Upper lobe of right lung (tissue), 1 donor: ENCODE results near the gene MCC. TPM values are rescaled to one million over a fixed set of nuclear protein-coding genes. Genes with fewer than 3 reads are reported as not detected.

Experiments
- ATAC-seq: fragments of 200-7000 bp; cut with Tn5 transposase; one replicate; pipeline ENCODE4 v1.9.1; 2020; ENCODE audit warnings: mild to moderate bottlenecking, moderate library complexity
- DNase-seq: peaks from one replicate; pipeline ENCODE4 v3.0.0-alpha.2; 2020
- H3K27ac ChIP-seq: fragments of 200-600 bp; one replicate; pipeline ENCODE4 v1.8.0; 2022
- H3K27me3 ChIP-seq: fragments of 200-600 bp; one replicate; pipeline ENCODE4 v1.8.0; 2022; ENCODE audit warnings: mild to moderate bottlenecking
- H3K36me3 ChIP-seq: fragments of 200-600 bp; one replicate; pipeline ENCODE4 v1.8.0; 2022
- H3K4me1 ChIP-seq: fragments of 200-600 bp; one replicate; pipeline ENCODE4 v1.8.0; 2022
- H3K4me3 ChIP-seq: fragments of 200-600 bp; one replicate; pipeline ENCODE4 v1.8.0; 2022; ENCODE audit warnings: mild to moderate bottlenecking
- H3K9me3 ChIP-seq: fragments of 200-600 bp; one replicate; pipeline ENCODE4 v1.8.0; 2022
- intact Hi-C: fragments of 100-400 bp; cut with DNase I; formaldehyde crosslinking; loops from one replicate; pipeline ENCODE4 v1.11.0; 2022
- total RNA-seq: library from RNA; stranded (reverse); fragmentation: NEBNext Ultra II Directional; extraction: Animal tissue kit (Norgen Biotek cat#: 25700); gene quantifications from one replicate; pipeline ENCODE4 v1.2.1, GENCODE V29; 2021
- TF ChIP-seq, protein P1 (sequence below): fragments of 200-600 bp; IDR thresholded peaks from one replicate; pipeline ENCODE4 v1.8.0; 2022; ENCODE audit warnings: antibody characterized with exemption
- donor health status: DM: no; HTN: yes; CAD: no; lungs with severe emphysema.

MCC gene
- total RNA-seq, 1 donor from 2014 or later: 18.6 TPM

DNA sequence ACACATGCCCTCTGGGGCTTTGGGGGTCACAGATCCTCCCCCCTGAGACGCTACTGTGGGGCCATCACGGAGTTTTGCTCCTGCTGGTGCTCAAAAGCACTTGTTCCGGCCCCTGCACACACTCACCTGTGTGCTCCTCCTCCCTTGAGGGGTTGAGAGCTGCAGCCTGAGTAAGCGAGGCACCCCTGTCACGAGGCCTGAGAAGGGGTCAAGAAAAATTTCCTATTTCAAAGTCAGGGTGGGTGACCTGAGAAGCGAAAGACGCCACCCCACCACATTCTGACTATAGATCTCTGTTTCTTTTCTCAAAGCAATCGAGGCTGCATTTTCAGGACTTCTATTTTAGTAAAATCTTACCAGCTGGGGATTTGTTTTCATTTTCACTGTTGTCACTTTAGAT, 373.2 kb downstream of the MCC start:
- Histone ChIP-seq H3K27me3 (no peaks in the 10 kb centered on the region), H3K4me1 (peaks cover 12% of the 10 kb centered on the region), H3K4me3 (no peak overlapping the region), H3K9me3 (no peaks in the 10 kb centered on the region), H3K36me3 (no peaks in the 10 kb centered on the region), H3K27ac (no peak overlapping the region)
- intact Hi-C loops: no loop called here
- DNase-seq (no peak), ATAC-seq (no peak)
- TF ChIP-seq, protein P1, sequence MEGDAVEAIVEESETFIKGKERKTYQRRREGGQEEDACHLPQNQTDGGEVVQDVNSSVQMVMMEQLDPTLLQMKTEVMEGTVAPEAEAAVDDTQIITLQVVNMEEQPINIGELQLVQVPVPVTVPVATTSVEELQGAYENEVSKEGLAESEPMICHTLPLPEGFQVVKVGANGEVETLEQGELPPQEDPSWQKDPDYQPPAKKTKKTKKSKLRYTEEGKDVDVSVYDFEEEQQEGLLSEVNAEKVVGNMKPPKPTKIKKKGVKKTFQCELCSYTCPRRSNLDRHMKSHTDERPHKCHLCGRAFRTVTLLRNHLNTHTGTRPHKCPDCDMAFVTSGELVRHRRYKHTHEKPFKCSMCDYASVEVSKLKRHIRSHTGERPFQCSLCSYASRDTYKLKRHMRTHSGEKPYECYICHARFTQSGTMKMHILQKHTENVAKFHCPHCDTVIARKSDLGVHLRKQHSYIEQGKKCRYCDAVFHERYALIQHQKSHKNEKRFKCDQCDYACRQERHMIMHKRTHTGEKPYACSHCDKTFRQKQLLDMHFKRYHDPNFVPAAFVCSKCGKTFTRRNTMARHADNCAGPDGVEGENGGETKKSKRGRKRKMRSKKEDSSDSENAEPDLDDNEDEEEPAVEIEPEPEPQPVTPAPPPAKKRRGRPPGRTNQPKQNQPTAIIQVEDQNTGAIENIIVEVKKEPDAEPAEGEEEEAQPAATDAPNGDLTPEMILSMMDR: no peak

DNA sequence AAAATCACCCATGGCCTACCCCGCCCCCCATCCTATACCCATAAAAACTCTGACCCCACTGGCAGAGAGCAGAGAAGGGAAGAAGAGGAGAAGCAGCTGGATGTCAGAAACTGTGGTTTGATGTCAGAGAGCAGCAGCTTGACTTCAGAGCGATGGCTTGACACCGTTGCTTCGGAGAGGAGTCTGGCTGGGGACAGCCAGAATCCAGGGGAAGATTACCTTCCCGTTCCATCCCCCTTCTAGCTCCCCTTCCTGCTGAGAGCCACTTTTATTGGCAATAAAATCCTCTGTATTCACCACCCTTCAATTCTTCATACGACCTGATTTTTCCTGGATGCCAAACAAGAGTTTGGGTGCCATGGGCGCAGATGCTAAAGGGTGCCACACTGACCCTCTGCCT, 373.7 kb downstream of the MCC start:
- H3K27ac ChIP-seq: no peak overlapping the region
- intact Hi-C loops: no loop called here
- TF ChIP-seq, protein P1: no peak
- DNase-seq (no peak), ATAC-seq (no peak)
- H3K36me3 ChIP-seq: no peaks in the 10 kb centered on the region
- H3K4me3 ChIP-seq: no peak overlapping the region
- peaks cover 9% of the 10 kb centered on the region for H3K4me1 ChIP-seq
- no peaks in the 10 kb centered on the region for H3K27me3 ChIP-seq
- no peaks in the 10 kb centered on the region for H3K9me3 ChIP-seq

DNA sequence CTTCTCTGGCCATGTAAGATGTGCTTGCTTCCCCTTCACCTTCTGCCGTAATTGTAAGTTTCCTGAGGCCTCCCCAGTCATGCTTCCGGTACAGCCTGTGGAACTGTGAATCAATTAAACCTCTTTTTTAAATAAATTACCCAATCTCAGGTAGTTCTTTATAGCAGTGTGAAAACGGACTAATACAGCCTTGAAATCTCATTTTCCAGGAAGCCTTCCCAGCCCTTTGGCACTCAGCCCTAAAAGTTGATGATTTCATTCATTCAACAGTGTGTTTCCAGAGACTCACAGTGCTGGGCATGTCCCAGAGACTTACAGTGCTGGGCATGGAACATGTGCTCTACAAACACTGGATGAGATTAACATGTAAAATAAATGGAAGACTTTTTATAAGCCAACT, 375.8 kb downstream of the MCC start:
- DNase-seq: no peak

DNA sequence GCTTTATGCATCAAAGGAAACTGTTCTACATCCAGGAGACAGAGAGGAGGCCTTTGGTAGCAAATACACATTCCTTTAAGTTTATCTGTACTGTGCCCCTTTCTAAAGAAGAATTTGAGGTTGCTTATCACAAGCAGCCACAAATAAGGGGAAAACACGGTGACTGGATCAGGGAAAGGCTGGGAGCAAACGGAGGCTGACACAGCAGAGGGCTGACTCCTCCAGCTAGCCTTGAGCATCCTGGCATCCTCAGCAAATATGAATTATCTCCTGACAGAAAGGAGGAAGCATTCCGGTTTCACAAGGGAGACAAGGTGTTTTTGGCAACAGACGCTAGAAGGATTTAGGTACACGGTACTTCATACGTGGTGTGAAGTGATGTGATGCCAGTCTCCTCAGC, 378.1 kb downstream of the MCC start:
- Histone ChIP-seq H3K9me3 (no peaks in the 10 kb centered on the region), H3K27me3 (no peaks in the 10 kb centered on the region), H3K36me3 (no peaks in the 10 kb centered on the region), H3K4me3 (no peak overlapping the region), H3K4me1 (no peaks in the 10 kb centered on the region), H3K27ac (no peak overlapping the region)
- ATAC-seq (no peak), DNase-seq (no peak)
- TF ChIP-seq, protein P1: no peak
- intact Hi-C loops: no loop called here

More for the DNA sequence above, 375.8 kb downstream of the MCC start:
- Histone ChIP-seq H3K27me3 (no peaks in the 10 kb centered on the region), H3K4me1 (no peaks in the 10 kb centered on the region), H3K9me3 (no peaks in the 10 kb centered on the region), H3K27ac (no peak overlapping the region), H3K4me3 (no peak overlapping the region), H3K36me3 (no peaks in the 10 kb centered on the region)
- no peak for ATAC-seq
- intact Hi-C loops: no loop called here
- TF ChIP-seq, protein P1: no peak

DNA sequence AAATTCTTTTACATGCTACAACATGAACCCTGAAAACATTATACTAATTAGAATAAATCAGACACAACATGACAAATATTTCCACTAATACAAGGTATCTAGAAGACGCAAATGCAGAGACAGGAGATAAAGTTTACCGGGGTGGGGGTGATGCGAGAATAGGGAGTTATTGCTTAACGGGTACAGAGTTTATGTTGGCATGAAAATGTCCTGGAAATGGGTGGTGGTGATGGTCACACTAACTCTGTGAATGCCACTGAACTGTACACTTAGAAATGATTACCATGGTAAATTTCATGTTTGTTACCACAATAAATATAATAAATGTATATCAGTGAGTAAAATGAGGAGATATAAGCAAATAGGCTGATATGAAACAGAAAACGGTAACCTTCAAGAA, 378.9 kb downstream of the MCC start:
- H3K27me3 ChIP-seq: no peaks in the 10 kb centered on the region
- H3K4me1 ChIP-seq: no peaks in the 10 kb centered on the region
- no peaks in the 10 kb centered on the region for H3K36me3 ChIP-seq
- TF ChIP-seq, protein P1: no peak
- intact Hi-C loops: no loop called here
- ATAC-seq (no peak), DNase-seq (no peak)
- H3K4me3 ChIP-seq: no peak overlapping the region
- no peak overlapping the region for H3K27ac ChIP-seq
- no peaks in the 10 kb centered on the region for H3K9me3 ChIP-seq

DNA sequence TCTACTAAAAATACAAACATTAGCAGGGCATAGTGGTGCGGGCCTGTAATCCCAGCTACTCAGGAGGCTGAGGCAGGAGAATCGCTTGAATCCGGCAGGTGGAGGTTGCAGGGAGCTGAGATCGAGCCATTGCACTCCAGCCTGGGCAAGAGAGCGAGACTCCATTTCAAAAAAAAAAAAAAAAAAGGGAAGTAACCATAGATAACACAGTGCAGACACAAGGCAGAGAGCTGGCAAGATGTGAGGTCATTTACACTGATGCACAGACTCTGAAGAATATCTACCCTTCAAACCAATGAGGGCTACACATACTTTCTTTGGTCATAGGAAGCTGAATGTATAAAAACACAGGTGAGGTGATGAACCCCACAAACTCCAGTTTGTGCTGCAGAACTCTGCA, 379.8 kb downstream of the MCC start:
- Histone ChIP-seq H3K4me3 (no peak overlapping the region), H3K36me3 (no peaks in the 10 kb centered on the region), H3K4me1 (no peaks in the 10 kb centered on the region), H3K9me3 (no peaks in the 10 kb centered on the region), H3K27me3 (no peaks in the 10 kb centered on the region), H3K27ac (no peak overlapping the region)
- ATAC-seq (no peak), DNase-seq (no peak)
- intact Hi-C loops: no loop called here
- TF ChIP-seq, protein P1: no peak
